ENCODE data around the gene SCUBE3.

Gene SCUBE3

GRCh38 chr6:35177596-35177995, 36.2 kb upstream of the SCUBE3 start:
- Histone ChIP-seq H4K12ac (ENCODE audit: low read depth, low read length) (no peak overlapping the region), H3K79me2 (ENCODE audit: control insufficient read depth, insufficient read depth, low read length, poor library complexity) (no peaks in the 10 kb centered on the region), H2BK120ac (ENCODE audit: insufficient read depth, low read length, poor library complexity) (no peak overlapping the region), H2AFZ (ENCODE audit: insufficient read depth, low read length, poor library complexity) (no peak overlapping the region), H3K79me1 (ENCODE audit: low read length) (peaks cover 3% of the 10 kb centered on the region), H3K27ac (ENCODE audit: low read depth, low read length) (no peak overlapping the region), H3K27me3 (ENCODE audit: insufficient read depth, low read length) (no peaks in the 10 kb centered on the region), H3K23ac (ENCODE audit: low read length) (no peak overlapping the region), H3K36me3 (ENCODE audit: control insufficient read depth in 1 of 2, insufficient read depth in 2 of 2, low read length in 2 of 2) (no peaks in the 10 kb centered on the region), H2AK5ac (ENCODE audit: low read length) (no peak overlapping the region), H3K4me2 (ENCODE audit: low read length) (no peak overlapping the region), H4K8ac (ENCODE audit: low read depth, low read length) (no peak overlapping the region), H3K4me1 (ENCODE audit: control insufficient read depth in 1 of 2, insufficient read depth in 2 of 2, low read length in 2 of 2) (peaks cover 15 to 19% of the 10 kb centered on the region in 2 experiments), H3K4me3 (ENCODE audit: low read depth, low read length) (no peak overlapping the region), H3K4ac (ENCODE audit: low read depth, low read length) (no peak overlapping the region), H2BK5ac (ENCODE audit: low read depth, low read length, poor library complexity) (no peak overlapping the region), H3K9ac (ENCODE audit: low read length) (no peak overlapping the region), H3K9me3 (ENCODE audit: insufficient read depth, low read depth, low read length) (peaks cover 2% of the 10 kb centered on the region), H4K91ac (ENCODE audit: low read depth, low read length) (no peak overlapping the region), H2BK12ac (ENCODE audit: low read length) (no peak overlapping the region), H3K18ac (ENCODE audit: low read length) (no peak overlapping the region), H3K14ac (ENCODE audit: low read length) (no peak overlapping the region)
- no CpG with 5 or more reads among the region's 2 CpGs for WGBS (ENCODE audit: extremely low coverage, insufficient coverage, insufficient read length)
- DNase-seq = peak; percentile 22 to 46

- H4K12ac ChIP-seq (ENCODE audit: low read depth, low read length) = no peak overlapping the region
- no peak overlapping the region for H3K18ac ChIP-seq (ENCODE audit: low read length)
- no peak overlapping the region for H3K14ac ChIP-seq (ENCODE audit: low read length)
- H3K27me3 ChIP-seq (ENCODE audit: insufficient read depth, low read length) = no peaks in the 10 kb centered on the region
- H2BK120ac ChIP-seq (ENCODE audit: insufficient read depth, low read length, poor library complexity) = no peak overlapping the region
- no CpG with 5 or more reads among the region's 2 CpGs for WGBS (ENCODE audit: extremely low coverage, insufficient coverage, insufficient read length)
- peaks cover 2% of the 10 kb centered on the region for H3K9me3 ChIP-seq (ENCODE audit: insufficient read depth, low read depth, low read length)
- no peaks in the 10 kb centered on the region for H3K79me2 ChIP-seq (ENCODE audit: control insufficient read depth, insufficient read depth, low read length, poor library complexity)
- H2AK5ac ChIP-seq (ENCODE audit: low read length) = no peak overlapping the region
- no peak overlapping the region for H4K91ac ChIP-seq (ENCODE audit: low read depth, low read length)
- peak; percentile 58 to 77 for DNase-seq
- H2AFZ ChIP-seq (ENCODE audit: insufficient read depth, low read length, poor library complexity) = no peak overlapping the region
- H3K23ac ChIP-seq (ENCODE audit: low read length) = no peak overlapping the region
- H3K27ac ChIP-seq (ENCODE audit: low read depth, low read length) = no peak overlapping the region
- H3K9ac ChIP-seq (ENCODE audit: low read length) = no peak overlapping the region
- no peak overlapping the region for H2BK12ac ChIP-seq (ENCODE audit: low read length)
- H3K4me1 ChIP-seq (ENCODE audit: control insufficient read depth in 1 of 2, insufficient read depth in 2 of 2, low read length in 2 of 2) = peaks cover 15 to 19% of the 10 kb centered on the region in 2 experiments
- H4K8ac ChIP-seq (ENCODE audit: low read depth, low read length) = no peak overlapping the region
- no peak overlapping the region for H3K4ac ChIP-seq (ENCODE audit: low read depth, low read length)
- H3K36me3 ChIP-seq (ENCODE audit: control insufficient read depth in 1 of 2, insufficient read depth in 2 of 2, low read length in 2 of 2) = no peaks in the 10 kb centered on the region
- peaks cover 3% of the 10 kb centered on the region for H3K79me1 ChIP-seq (ENCODE audit: low read length)
- no peak overlapping the region for H3K4me2 ChIP-seq (ENCODE audit: low read length)
- no peak overlapping the region for H2BK5ac ChIP-seq (ENCODE audit: low read depth, low read length, poor library complexity)
- no peak overlapping the region for H3K4me3 ChIP-seq (ENCODE audit: low read depth, low read length)
Observed at GRCh38 chr6:35178012-35178411, 35.7 kb upstream of the SCUBE3 start.

- no peak overlapping the region for H2BK120ac ChIP-seq (ENCODE audit: insufficient read depth, low read length, poor library complexity)
- H3K9ac ChIP-seq (ENCODE audit: low read length) = no peak overlapping the region
- H3K4me2 ChIP-seq (ENCODE audit: low read length) = no peak overlapping the region
- H3K23ac ChIP-seq (ENCODE audit: low read length) = no peak overlapping the region
- no peaks in the 10 kb centered on the region for H3K36me3 ChIP-seq (ENCODE audit: control insufficient read depth in 1 of 2, insufficient read depth in 2 of 2, low read length in 2 of 2)
- no peaks in the 10 kb centered on the region for H3K79me2 ChIP-seq (ENCODE audit: control insufficient read depth, insufficient read depth, low read length, poor library complexity)
- no peak overlapping the region for H4K8ac ChIP-seq (ENCODE audit: low read depth, low read length)
- H4K12ac ChIP-seq (ENCODE audit: low read depth, low read length) = no peak overlapping the region
- no peak overlapping the region for H3K14ac ChIP-seq (ENCODE audit: low read length)
- no peak overlapping the region for H3K18ac ChIP-seq (ENCODE audit: low read length)
- no peak overlapping the region for H2AK5ac ChIP-seq (ENCODE audit: low read length)
- peaks cover 12 to 14% of the 10 kb centered on the region in 2 experiments for H3K4me1 ChIP-seq (ENCODE audit: control insufficient read depth in 1 of 2, insufficient read depth in 2 of 2, low read length in 2 of 2)
- H2BK5ac ChIP-seq (ENCODE audit: low read depth, low read length, poor library complexity) = no peak overlapping the region
- no peak overlapping the region for H2AFZ ChIP-seq (ENCODE audit: insufficient read depth, low read length, poor library complexity)
- H3K27ac ChIP-seq (ENCODE audit: low read depth, low read length) = no peak overlapping the region
- peaks cover 3% of the 10 kb centered on the region for H3K79me1 ChIP-seq (ENCODE audit: low read length)
- no CpG with 5 or more reads among the region's 5 CpGs for WGBS (ENCODE audit: extremely low coverage, insufficient coverage, insufficient read length)
- peak overlapping the region; percentile 8 for H2BK12ac ChIP-seq (ENCODE audit: low read length)
- no peaks in the 10 kb centered on the region for H3K9me3 ChIP-seq (ENCODE audit: insufficient read depth, low read depth, low read length)
- no peak overlapping the region for H3K4ac ChIP-seq (ENCODE audit: low read depth, low read length)
- no peaks in the 10 kb centered on the region for H3K27me3 ChIP-seq (ENCODE audit: insufficient read depth, low read length)
- DNase-seq = no peak
- H3K4me3 ChIP-seq (ENCODE audit: low read depth, low read length) = no peak overlapping the region
- H4K91ac ChIP-seq (ENCODE audit: low read depth, low read length) = no peak overlapping the region
Observed at GRCh38 chr6:35178932-35179832, 34.6 kb upstream of the SCUBE3 start.

GRCh38 chr6:35179901-35180535, 33.7 kb upstream of the SCUBE3 start:
- no peak overlapping the region for H3K4me3 ChIP-seq (ENCODE audit: low read depth, low read length)

More at GRCh38 chr6:35179901-35180535, 33.7 kb upstream of the SCUBE3 start:
- Histone ChIP-seq H3K9me3 (ENCODE audit: insufficient read depth, low read depth, low read length) (no peaks in the 10 kb centered on the region), H3K27ac (ENCODE audit: low read depth, low read length) (no peak overlapping the region), H4K12ac (ENCODE audit: low read depth, low read length) (no peak overlapping the region), H4K91ac (ENCODE audit: low read depth, low read length) (no peak overlapping the region), H3K79me2 (ENCODE audit: control insufficient read depth, insufficient read depth, low read length, poor library complexity) (no peaks in the 10 kb centered on the region), H3K18ac (ENCODE audit: low read length) (no peak overlapping the region), H3K9ac (ENCODE audit: low read length) (no peak overlapping the region), H4K8ac (ENCODE audit: low read depth, low read length) (no peak overlapping the region), H3K79me1 (ENCODE audit: low read length) (peaks cover 6% of the 10 kb centered on the region), H3K14ac (ENCODE audit: low read length) (no peak overlapping the region), H3K27me3 (ENCODE audit: insufficient read depth, low read length) (no peaks in the 10 kb centered on the region), H3K23ac (ENCODE audit: low read length) (no peak overlapping the region), H3K36me3 (ENCODE audit: control insufficient read depth in 1 of 2, insufficient read depth in 2 of 2, low read length in 2 of 2) (no peaks in the 10 kb centered on the region), H2BK5ac (ENCODE audit: low read depth, low read length, poor library complexity) (no peak overlapping the region), H2AK5ac (ENCODE audit: low read length) (no peak overlapping the region), H3K4me2 (ENCODE audit: low read length) (no peak overlapping the region), H3K4ac (ENCODE audit: low read depth, low read length) (no peak overlapping the region), H2BK12ac (ENCODE audit: low read length) (no peak overlapping the region), H2BK120ac (ENCODE audit: insufficient read depth, low read length, poor library complexity) (no peak overlapping the region), H3K4me1 (ENCODE audit: control insufficient read depth in 1 of 2, insufficient read depth in 2 of 2, low read length in 2 of 2) (peaks cover 16 to 18% of the 10 kb centered on the region in 2 experiments), H2AFZ (ENCODE audit: insufficient read depth, low read length, poor library complexity) (no peak overlapping the region)
- WGBS (ENCODE audit: extremely low coverage, insufficient coverage, insufficient read length) = no CpG with 5 or more reads among the region's 2 CpGs
- no peak for DNase-seq

All from trophoblast cell (in vitro differentiated cells and primary cell).